T-cell (primary cell): ENCODE data around the gene CYP2U1. TPM values are rescaled to one million over a fixed set of nuclear protein-coding genes. Genes with fewer than 3 reads are reported as not detected.

Experiments
- ATAC-seq, 4 experiments: fragments of 200-7000 bp in 3 of 4; fragments of 150-1000 bp in 1 of 4; cut with Tn5 transposase; replicated peaks in 1 of 4; 1 replicate in 3 of 4; 2 replicates in 1 of 4; pipeline ENCODE4 v1.10.0; 2021; ENCODE audit warnings: moderate library complexity in 3 of 4, mild to moderate bottlenecking in 2 of 4, moderate number of reproducible peaks in 1 of 4
- CTCF ChIA-PET, 2 donors: fragments of 300-600 bp; sonication (Branson Sonifier 250); formaldehyde crosslinking; loops; one replicate each; lab custom pipeline; 2022; ENCODE audit warnings: antibody characterized with exemption in 2 of 2; lab: Charles Lee
- POLR2A ChIA-PET, 2 donors: fragments of 300-600 bp; sonication (Branson Sonifier 250); formaldehyde crosslinking; loops; one replicate each; lab custom pipeline; 2022; ENCODE audit warnings: antibody characterized with exemption in 2 of 2; lab: Charles Lee
- DNase-seq, 35 experiments: peaks; one replicate each; pipeline versions ENCODE4 v3.0.0 to v3.0.0-alpha.2; 2013 to 2023
- H3K27ac ChIP-seq: one replicate; pipeline ENCODE4 v1.5.1; 2013; ENCODE audit warnings: low read length
- H3K27me3 ChIP-seq, 2 experiments: replicated peaks in 1 of 2; 1 replicate in 1 of 2; 2 replicates in 1 of 2; pipeline versions ENCODE4 v1.6.1 to v1.7.0; 2013; ENCODE audit warnings: low read length in 1 of 2, mixed read lengths in 1 of 2; ENCODE audit not compliant: control insufficient read depth in 2 of 2, insufficient read depth in 2 of 2; ENCODE audit errors: extremely low read depth in 1 of 2
- H3K36me3 ChIP-seq, 2 donors: 1 replicate in 1 of 2; 2 replicates in 1 of 2; pipeline versions ENCODE4 v1.6.1 to v1.7.0; 2013; ENCODE audit warnings: low read length in 1 of 2; ENCODE audit not compliant: control insufficient read depth in 2 of 2, insufficient read depth in 1 of 2; ENCODE audit errors: extremely low read depth in 1 of 2
- H3K4me1 ChIP-seq, 2 experiments: 1 replicate in 1 of 2; 2 replicates in 1 of 2; pipeline versions ENCODE4 v1.6.1 to v1.7.0; 2013; ENCODE audit warnings: low read length in 2 of 2, mixed read lengths in 1 of 2; ENCODE audit not compliant: insufficient read depth in 2 of 2, control insufficient read depth in 1 of 2; ENCODE audit errors: extremely low read depth in 1 of 2
- H3K4me3 ChIP-seq, 2 donors: 1 replicate in 1 of 2; 2 replicates in 1 of 2; pipeline versions ENCODE4 v1.5.1 to v1.7.0; 2013; ENCODE audit warnings: mild to moderate bottlenecking in 2 of 2, low read length in 1 of 2, moderate library complexity in 1 of 2; ENCODE audit not compliant: control insufficient read depth in 1 of 2; ENCODE audit errors: extremely low read depth in 1 of 2
- H3K9me3 ChIP-seq: 2 replicates; pipeline ENCODE4 v1.7.0; 2013
- H3K27ac Mint-ChIP-seq, 2 donors: one replicate each; pipeline ENCODE4 v1.8.0; 2020 to 2021; ENCODE audit warnings: mild to moderate bottlenecking in 2 of 2, mixed read lengths in 2 of 2
- H3K27me3 Mint-ChIP-seq, 2 donors: one replicate each; pipeline ENCODE4 v1.8.0; 2021 to 2022; ENCODE audit warnings: mixed read lengths in 2 of 2
- H3K36me3 Mint-ChIP-seq: one replicate; pipeline ENCODE4 v1.8.0; 2021; ENCODE audit warnings: mixed read lengths
- H3K4me1 Mint-ChIP-seq, 3 donors: one replicate each; pipeline ENCODE4 v1.8.0; 2020 to 2022; ENCODE audit warnings: mixed read lengths in 3 of 3, mild to moderate bottlenecking in 1 of 3
- H3K4me3 Mint-ChIP-seq, 3 donors: one replicate each; pipeline ENCODE4 v1.8.0; 2020 to 2022; ENCODE audit warnings: mild to moderate bottlenecking in 3 of 3, mixed read lengths in 3 of 3, moderate library complexity in 3 of 3
- H3K9me3 Mint-ChIP-seq, 3 donors: one replicate each; pipeline ENCODE4 v1.8.0; 2020 to 2022; ENCODE audit warnings: mixed read lengths in 3 of 3
- WGBS: methylation state at CpG from one replicate; pipeline ENCODE4 v1.1.5; 2013; ENCODE audit warnings: missing lambda C conversion rate; ENCODE audit not compliant: insufficient coverage; 5-methylcytosine and 5-hydroxymethylcytosine counted together
- total RNA-seq, 35 experiments: library from RNA in 6 of 35; stranded (reverse) in 6 of 35; fragments of 120-200 nt in 1 of 35; gene quantifications; one replicate each; pipeline versions ENCODE4 v1.2.1 to v1.2.4 and lab custom pipeline; 2013 to 2026

The CYP2U1 gene
- total RNA-seq, 5 donors from 2014 or later (not counting 1 experiment from before 2014, with no cell fraction given) = 3.3 to 7.8 (median 5.8) TPM

GRCh38 chr4:107970063-107970798 is 38.9 kb downstream of the CYP2U1 start:
- ATAC-seq = no peak

GRCh38 chr4:107972605-107973004 is 41.3 kb downstream of the CYP2U1 start:
- no peak overlapping the region for H3K27ac ChIP-seq
- DNase-seq (no peak), ATAC-seq (no peak)
- ChIA-PET POLR2A (interaction anchor here in 1 of 2 donors (0.6 kb wide), 1 partner anchor 67 kb away, joined by 4 read pairs; no protein-coding TSS in a partner anchor), CTCF (interaction anchor here in 1 of 2 donors (0.6 kb wide), 1 partner anchor 537 kb away, joined by 3 read pairs; no protein-coding TSS in a partner anchor)
- no peaks in the 10 kb centered on the region for H3K4me1 Mint-ChIP-seq
- no peaks in the 10 kb centered on the region for H3K4me1 ChIP-seq
- no peak overlapping the region for H3K4me3 Mint-ChIP-seq
- no peak overlapping the region for H3K4me3 ChIP-seq
- H3K36me3 Mint-ChIP-seq = no peaks in the 10 kb centered on the region
- H3K9me3 ChIP-seq = no peaks in the 10 kb centered on the region
- no peak overlapping the region for H3K27ac Mint-ChIP-seq
- no peaks in the 10 kb centered on the region for H3K27me3 ChIP-seq
- H3K36me3 ChIP-seq = no peaks in the 10 kb centered on the region
- H3K9me3 Mint-ChIP-seq = peaks cover 0 to under 1% (median 0%) of the 10 kb centered on the region in 3 donors
- H3K27me3 Mint-ChIP-seq = no peaks in the 10 kb centered on the region

More at GRCh38 chr4:107970063-107970798, 38.9 kb downstream of the CYP2U1 start:
- Histone ChIP-seq H3K4me1 (no peaks in the 10 kb centered on the region), H3K9me3 (no peaks in the 10 kb centered on the region), H3K27me3 (no peaks in the 10 kb centered on the region), H3K27ac (no peak overlapping the region), H3K36me3 (no peaks in the 10 kb centered on the region), H3K4me3 (no peak overlapping the region)
- no peaks in the 10 kb centered on the region for H3K27me3 Mint-ChIP-seq
- peak overlapping the region in 1 of 2 donors; percentile 3 for H3K27ac Mint-ChIP-seq
- 100% methylated on average over 3 of the region's 12 CpGs for WGBS
- POLR2A ChIA-PET = no interaction called here
- H3K9me3 Mint-ChIP-seq = peaks cover 0 to 4% (median 0%) of the 10 kb centered on the region in 3 donors
- H3K36me3 Mint-ChIP-seq = no peaks in the 10 kb centered on the region
- no peaks in the 10 kb centered on the region for H3K4me1 Mint-ChIP-seq
- DNase-seq = no peak
- CTCF ChIA-PET = no interaction called here
- no peak overlapping the region for H3K4me3 Mint-ChIP-seq

DNA sequence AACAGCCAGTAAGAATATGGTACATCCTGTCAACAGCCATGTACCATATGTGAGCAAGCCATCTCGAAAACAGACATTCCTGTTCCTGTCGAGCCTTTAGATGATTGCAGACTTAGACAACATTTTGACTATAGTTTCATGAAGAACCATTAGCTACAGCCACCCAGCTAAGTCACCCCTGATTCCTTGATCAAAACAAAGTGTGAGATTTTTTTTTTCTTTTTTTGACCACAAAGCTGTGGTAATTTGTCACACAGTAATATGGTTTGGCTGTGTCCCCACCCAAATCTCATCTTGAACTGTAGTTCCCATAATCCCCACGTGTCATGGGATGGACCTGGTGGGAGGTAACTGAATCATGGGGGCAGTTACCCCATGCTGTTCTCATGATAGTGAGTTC is 43.2 kb downstream of the CYP2U1 start:
- DNase-seq = no peak
- ATAC-seq = no peak
- H3K27ac Mint-ChIP-seq = no peak overlapping the region
- ChIA-PET CTCF (no interaction called here), POLR2A (no interaction called here)
- Histone ChIP-seq H3K9me3 (no peaks in the 10 kb centered on the region), H3K4me1 (no peaks in the 10 kb centered on the region), H3K27me3 (no peaks in the 10 kb centered on the region), H3K27ac (no peak overlapping the region), H3K4me3 (no peak overlapping the region), H3K36me3 (no peaks in the 10 kb centered on the region)
- H3K9me3 Mint-ChIP-seq = no peaks in the 10 kb centered on the region
- no peaks in the 10 kb centered on the region for H3K36me3 Mint-ChIP-seq
- WGBS = 100% methylated on average over 1 of the region's 3 CpGs
- H3K27me3 Mint-ChIP-seq = no peaks in the 10 kb centered on the region
- no peak overlapping the region for H3K4me3 Mint-ChIP-seq
- H3K4me1 Mint-ChIP-seq = no peaks in the 10 kb centered on the region

GRCh38 chr4:107977482-107977881 is 46.1 kb downstream of the CYP2U1 start:
- DNase-seq = no peak
- peaks cover 4% of the 10 kb centered on the region for H3K36me3 Mint-ChIP-seq
- H3K27ac ChIP-seq = no peak overlapping the region
- no peak for ATAC-seq
- ChIA-PET CTCF (no interaction called here), POLR2A (no interaction called here)
- H3K36me3 ChIP-seq = no peaks in the 10 kb centered on the region
- no peak overlapping the region for H3K4me3 Mint-ChIP-seq
- no CpG with 5 or more reads among the region's 4 CpGs for WGBS
- no peak overlapping the region for H3K27ac Mint-ChIP-seq
- no peaks in the 10 kb centered on the region for H3K27me3 ChIP-seq
- H3K9me3 Mint-ChIP-seq = peaks cover 0 to 4% (median 0%) of the 10 kb centered on the region in 3 donors
- peaks cover 3 to 6% (median 4%) of the 10 kb centered on the region in 3 donors for H3K4me1 Mint-ChIP-seq
- no peaks in the 10 kb centered on the region for H3K4me1 ChIP-seq
- no peak overlapping the region for H3K4me3 ChIP-seq
- no peaks in the 10 kb centered on the region for H3K27me3 Mint-ChIP-seq
- no peaks in the 10 kb centered on the region for H3K9me3 ChIP-seq

DNA sequence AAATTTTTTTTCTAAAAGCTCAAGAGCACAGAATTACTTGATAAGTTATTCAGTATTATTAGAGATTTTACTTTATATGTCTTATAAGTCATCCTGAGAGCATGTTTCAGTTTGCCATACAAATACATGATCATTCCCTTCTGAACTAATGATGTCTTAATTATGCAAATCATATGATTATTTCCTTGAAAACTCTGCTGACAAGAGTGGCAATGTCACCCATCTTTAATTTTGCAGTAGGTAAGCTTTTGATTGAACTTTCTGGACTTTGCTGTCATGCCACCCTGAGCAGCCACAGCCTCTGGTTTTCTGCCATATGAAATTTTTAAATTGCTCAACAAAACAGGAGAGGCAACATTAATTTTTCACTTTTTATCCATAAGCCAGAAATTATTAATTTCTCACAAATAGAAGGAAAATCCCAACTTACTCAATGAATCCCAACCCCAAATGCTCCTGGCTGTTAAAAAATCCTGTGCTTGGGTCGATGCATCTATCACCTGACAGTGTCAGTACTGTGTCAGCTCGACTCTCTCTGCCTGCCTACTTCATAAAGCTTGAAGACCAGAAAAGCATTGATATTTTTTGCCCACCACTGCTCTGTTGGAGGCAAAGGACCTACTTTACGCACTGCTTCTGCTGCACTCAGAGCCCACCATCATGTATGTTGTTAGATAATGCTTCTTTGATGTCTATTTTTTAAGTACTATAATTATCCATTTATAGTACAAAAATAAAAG is 46.8 kb downstream of the CYP2U1 start:
- Mint-ChIP-seq H3K4me1 (peaks cover 3 to 6% (median 4%) of the 10 kb centered on the region in 3 donors), H3K36me3 (peaks cover 4% of the 10 kb centered on the region), H3K27me3 (no peaks in the 10 kb centered on the region), H3K27ac (no peak overlapping the region), H3K4me3 (no peak overlapping the region), H3K9me3 (peaks cover 0 to 4% (median 0%) of the 10 kb centered on the region in 3 donors)
- DNase-seq (no peak), ATAC-seq (no peak)
- no peak overlapping the region for H3K4me3 ChIP-seq
- H3K27ac ChIP-seq = no peak overlapping the region
- no peaks in the 10 kb centered on the region for H3K9me3 ChIP-seq
- no peaks in the 10 kb centered on the region for H3K4me1 ChIP-seq
- CTCF ChIA-PET = no interaction called here
- H3K27me3 ChIP-seq = no peaks in the 10 kb centered on the region
- H3K36me3 ChIP-seq = no peaks in the 10 kb centered on the region
- POLR2A ChIA-PET = no interaction called here
- 90% methylated on average over 2 of the region's 3 CpGs for WGBS

GRCh38 chr4:107978716-107979451 is 47.5 kb downstream of the CYP2U1 start:
- Histone ChIP-seq H3K4me3 (no peak overlapping the region), H3K4me1 (no peaks in the 10 kb centered on the region), H3K36me3 (no peaks in the 10 kb centered on the region), H3K9me3 (no peaks in the 10 kb centered on the region), H3K27ac (no peak overlapping the region), H3K27me3 (no peaks in the 10 kb centered on the region)
- no peak overlapping the region for H3K27ac Mint-ChIP-seq
- no peak overlapping the region for H3K4me3 Mint-ChIP-seq
- no peak for ATAC-seq
- WGBS = 83% methylated on average over 2 of the region's 2 CpGs
- H3K4me1 Mint-ChIP-seq = peaks cover 3 to 6% (median 4%) of the 10 kb centered on the region in 3 donors
- POLR2A ChIA-PET = interaction anchor here in 1 of 2 donors (0.6 kb wide), 1 partner anchor 412 kb away, joined by 4 read pairs; no protein-coding TSS in a partner anchor
- DNase-seq = no peak
- CTCF ChIA-PET = no interaction called here
- peaks cover 0 to 4% (median 0%) of the 10 kb centered on the region in 3 donors for H3K9me3 Mint-ChIP-seq
- peaks cover 4% of the 10 kb centered on the region for H3K36me3 Mint-ChIP-seq
- H3K27me3 Mint-ChIP-seq = no peaks in the 10 kb centered on the region
